Adipocyte (in vitro differentiated cells): ENCODE measurements around the gene CDK6.

Experiments used
- DNase-seq: peaks from one replicate; pipeline ENCODE4 v3.0.0-alpha.2; 2015; ENCODE audit warnings: low read depth
- H3K27me3 ChIP-seq: replicated peaks from 2 replicates; pipeline ENCODE4 v1.7.0; 2013; ENCODE audit warnings: mild to moderate bottlenecking, low read length, moderate library complexity; ENCODE audit not compliant: control insufficient read depth, insufficient read depth
- H3K36me3 ChIP-seq: 2 replicates; pipeline ENCODE4 v1.7.0; 2013; ENCODE audit warnings: low read length, mild to moderate bottlenecking, moderate library complexity; ENCODE audit not compliant: control insufficient read depth, insufficient read depth, severe bottlenecking
- H3K4me1 ChIP-seq: 2 replicates; pipeline ENCODE4 v1.7.0; 2013; ENCODE audit warnings: mild to moderate bottlenecking, low read length, moderate library complexity; ENCODE audit not compliant: control insufficient read depth, insufficient read depth
- H3K4me3 ChIP-seq: 2 replicates; pipeline ENCODE4 v1.7.0; 2013; ENCODE audit warnings: mild to moderate bottlenecking, low read length, moderate library complexity
- H3K9ac ChIP-seq: 2 replicates; pipeline ENCODE4 v1.7.0; 2013; ENCODE audit warnings: mild to moderate bottlenecking, low read length, moderate library complexity
- H3K9me3 ChIP-seq: 2 replicates; pipeline ENCODE4 v1.7.0; 2013; ENCODE audit warnings: mild to moderate bottlenecking, low read length, moderate library complexity; ENCODE audit not compliant: control insufficient read depth

Gene CDK6

DNA sequence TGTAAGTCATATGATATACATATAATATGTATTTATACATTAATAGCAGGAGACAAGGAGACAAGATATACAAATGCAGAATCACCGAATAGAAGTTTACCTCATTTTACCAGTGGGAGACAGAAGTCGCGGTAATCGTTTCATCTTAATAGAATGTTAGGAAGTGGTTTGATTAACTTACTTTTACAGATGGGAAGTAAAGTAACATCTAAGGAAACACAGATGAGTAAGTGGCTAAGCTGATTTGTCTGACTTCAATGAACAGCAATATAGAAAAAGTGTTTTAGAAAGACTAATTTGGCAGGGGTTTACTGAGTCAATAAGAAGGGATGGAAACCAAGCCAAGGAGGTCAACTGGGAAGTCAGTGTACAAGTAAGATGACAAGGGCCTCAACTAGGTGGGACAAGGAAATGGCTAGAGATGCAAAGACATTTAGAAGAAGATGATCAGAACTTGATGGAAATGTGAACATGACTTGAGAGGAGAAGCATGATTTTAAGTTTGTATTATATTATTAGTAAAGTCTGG, 210.0 kb downstream of the CDK6 start:
- H3K27me3 ChIP-seq: no peaks in the 10 kb centered on the region
- no peaks in the 10 kb centered on the region for H3K9me3 ChIP-seq
- H3K4me1 ChIP-seq: peaks cover 3% of the 10 kb centered on the region
- DNase-seq: no peak
- H3K4me3 ChIP-seq: no peak overlapping the region
- no peak overlapping the region for H3K9ac ChIP-seq
- no peaks in the 10 kb centered on the region for H3K36me3 ChIP-seq

DNA sequence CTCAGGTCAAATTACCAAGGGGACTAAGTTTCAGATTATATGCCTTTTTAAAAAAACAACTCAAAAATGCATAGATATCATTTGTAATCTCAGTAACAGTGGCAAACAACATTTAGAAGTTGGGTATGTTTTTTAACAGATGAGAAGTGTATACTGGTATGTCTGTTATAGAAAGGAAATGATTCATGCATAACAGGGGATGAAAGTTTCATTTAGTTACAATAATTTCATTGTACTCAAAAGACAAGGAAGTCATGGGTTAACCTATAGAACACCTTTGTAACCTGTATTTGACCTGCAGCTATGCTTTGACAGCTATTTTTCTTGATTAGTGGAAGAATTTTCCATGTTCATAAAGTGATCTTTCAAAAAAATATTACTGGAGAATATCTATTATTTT, 210.8 kb downstream of the CDK6 start:
- Histone ChIP-seq H3K27me3 (no peaks in the 10 kb centered on the region), H3K36me3 (no peaks in the 10 kb centered on the region), H3K4me1 (peaks cover 6% of the 10 kb centered on the region), H3K9me3 (no peaks in the 10 kb centered on the region), H3K4me3 (no peak overlapping the region), H3K9ac (no peak overlapping the region)
- DNase-seq: no peak

DNA sequence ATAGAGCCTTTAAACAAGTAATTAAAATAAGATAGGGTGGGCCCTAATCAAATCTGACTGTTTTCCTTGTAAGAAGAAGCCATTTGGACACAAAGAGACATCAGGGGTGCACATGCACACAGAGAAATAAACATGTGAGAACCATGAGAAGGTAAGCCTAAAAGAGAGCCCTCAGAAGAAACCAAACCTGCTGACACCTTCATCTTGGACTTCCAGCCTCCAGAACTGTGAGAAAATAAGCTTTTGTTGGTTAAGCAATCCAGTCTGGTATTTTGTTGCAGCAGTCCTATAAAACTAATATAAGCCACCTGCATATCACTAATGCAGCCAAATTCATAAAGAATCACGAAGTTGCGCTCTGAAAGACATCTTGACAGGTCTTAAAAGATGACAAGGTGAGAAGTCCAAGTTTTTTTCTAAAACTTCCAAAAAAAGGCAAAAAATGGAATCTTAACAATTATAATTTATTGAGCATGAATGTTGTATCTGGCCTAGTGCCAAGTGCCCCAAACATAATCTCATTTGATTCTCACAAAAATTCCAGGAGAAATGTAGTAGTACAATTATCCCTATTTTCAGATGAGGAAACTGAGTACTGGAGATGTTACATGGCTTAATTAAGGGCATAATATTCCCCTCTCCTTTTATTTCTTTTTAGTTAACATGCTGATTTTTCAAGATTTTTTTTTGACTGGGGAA, 211.9 kb downstream of the CDK6 start:
- no peak overlapping the region for H3K9ac ChIP-seq
- peaks cover 6% of the 10 kb centered on the region for H3K4me1 ChIP-seq
- no peak overlapping the region for H3K4me3 ChIP-seq
- DNase-seq: no peak
- no peaks in the 10 kb centered on the region for H3K9me3 ChIP-seq
- no peaks in the 10 kb centered on the region for H3K27me3 ChIP-seq
- no peaks in the 10 kb centered on the region for H3K36me3 ChIP-seq

DNA sequence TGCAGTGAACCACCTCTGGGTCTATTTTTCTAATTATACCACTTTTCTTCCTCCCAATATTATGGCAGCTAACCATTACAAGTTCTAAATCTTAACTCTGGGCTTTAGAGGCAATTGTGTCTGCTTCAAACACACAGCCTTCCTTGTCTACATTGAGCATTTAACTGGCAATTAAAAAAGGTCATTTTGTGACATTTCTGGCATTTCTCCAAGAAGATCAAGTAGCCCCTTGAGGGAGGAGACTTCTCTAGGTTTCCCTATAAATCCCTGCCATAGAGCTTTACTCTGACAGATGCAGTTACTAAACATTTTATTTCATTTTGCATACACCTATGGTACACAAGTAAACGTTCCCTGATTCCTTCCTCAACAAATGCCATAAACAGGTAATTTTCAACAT, 212.8 kb downstream of the CDK6 start:
- H3K9me3 ChIP-seq: no peaks in the 10 kb centered on the region
- peaks cover 6% of the 10 kb centered on the region for H3K4me1 ChIP-seq
- no peak for DNase-seq
- no peaks in the 10 kb centered on the region for H3K36me3 ChIP-seq
- no peak overlapping the region for H3K9ac ChIP-seq
- H3K4me3 ChIP-seq: no peak overlapping the region
- H3K27me3 ChIP-seq: no peaks in the 10 kb centered on the region

DNA sequence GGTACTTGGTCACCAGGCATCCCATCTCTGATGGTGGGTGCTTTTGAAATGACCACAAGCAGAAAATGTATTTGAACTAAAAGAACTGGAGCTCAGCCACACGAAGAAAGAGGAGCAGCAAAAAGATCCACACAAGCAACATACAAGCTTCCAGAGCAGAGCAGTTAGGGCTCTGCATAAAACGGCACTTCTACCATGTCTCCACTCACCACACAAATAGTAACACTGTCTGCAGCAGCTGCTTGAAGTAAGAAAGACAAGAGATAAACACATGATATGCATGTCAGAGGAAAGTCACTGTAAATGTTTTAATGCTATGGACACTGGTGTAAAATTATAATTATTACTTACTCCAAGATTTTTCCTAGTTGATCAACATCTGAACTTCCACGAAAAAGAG, 213.7 kb downstream of the CDK6 start:
- Histone ChIP-seq H3K36me3 (peaks cover 2% of the 10 kb centered on the region), H3K9ac (no peak overlapping the region), H3K4me1 (peaks cover 6% of the 10 kb centered on the region), H3K4me3 (no peak overlapping the region), H3K9me3 (no peaks in the 10 kb centered on the region), H3K27me3 (no peaks in the 10 kb centered on the region)
- DNase-seq: no peak

DNA sequence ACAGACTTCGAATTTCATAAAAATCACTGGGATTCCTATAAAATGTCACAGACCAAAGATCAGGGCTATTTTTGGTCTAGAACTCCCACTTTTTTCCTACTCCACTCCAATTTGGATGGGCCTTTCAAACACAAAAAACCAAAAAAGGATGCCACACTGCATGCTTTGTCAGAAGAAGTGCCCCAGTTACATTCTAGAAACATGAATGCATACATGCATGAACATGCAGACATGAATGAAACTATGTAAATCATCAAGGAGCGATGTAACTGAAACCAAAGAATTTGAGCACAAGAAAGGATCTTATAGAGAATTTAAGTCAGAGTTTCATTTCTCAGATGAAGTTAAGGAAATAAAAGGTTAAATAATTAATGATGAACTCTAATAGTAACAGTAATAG, 214.3 kb downstream of the CDK6 start:
- no peaks in the 10 kb centered on the region for H3K27me3 ChIP-seq
- H3K9me3 ChIP-seq: no peaks in the 10 kb centered on the region
- no peak for DNase-seq
- peaks cover 9% of the 10 kb centered on the region for H3K36me3 ChIP-seq
- peaks cover 6% of the 10 kb centered on the region for H3K4me1 ChIP-seq
- no peak overlapping the region for H3K9ac ChIP-seq
- H3K4me3 ChIP-seq: no peak overlapping the region

DNA sequence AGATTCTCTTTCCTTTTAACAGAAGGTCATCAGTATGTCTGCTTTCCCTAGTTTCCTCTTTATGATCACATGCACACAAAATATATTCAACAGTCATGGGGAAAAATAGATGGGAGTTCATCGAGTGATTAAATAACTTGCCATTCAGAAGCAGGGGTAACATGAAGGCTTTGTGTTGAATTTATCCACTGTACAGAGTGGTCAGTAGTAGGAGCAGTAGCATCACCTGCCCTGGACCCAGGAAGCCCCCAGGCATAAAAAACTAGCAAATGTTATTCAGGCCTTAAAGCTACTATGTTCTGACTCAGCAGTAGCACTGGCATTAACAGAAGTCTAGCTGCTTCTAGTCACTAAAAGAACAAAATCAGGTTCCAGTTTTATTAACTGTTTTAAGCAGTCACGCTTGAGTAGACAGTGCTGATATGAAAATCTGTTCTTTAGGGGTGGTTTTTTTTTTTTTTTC, 214.8 kb downstream of the CDK6 start:
- H3K27me3 ChIP-seq: no peaks in the 10 kb centered on the region
- H3K4me1 ChIP-seq: peaks cover 6% of the 10 kb centered on the region
- H3K36me3 ChIP-seq: peaks cover 13% of the 10 kb centered on the region
- H3K9me3 ChIP-seq: no peaks in the 10 kb centered on the region
- H3K9ac ChIP-seq: no peak overlapping the region
- H3K4me3 ChIP-seq: no peak overlapping the region
- DNase-seq: peak; percentile 24

DNA sequence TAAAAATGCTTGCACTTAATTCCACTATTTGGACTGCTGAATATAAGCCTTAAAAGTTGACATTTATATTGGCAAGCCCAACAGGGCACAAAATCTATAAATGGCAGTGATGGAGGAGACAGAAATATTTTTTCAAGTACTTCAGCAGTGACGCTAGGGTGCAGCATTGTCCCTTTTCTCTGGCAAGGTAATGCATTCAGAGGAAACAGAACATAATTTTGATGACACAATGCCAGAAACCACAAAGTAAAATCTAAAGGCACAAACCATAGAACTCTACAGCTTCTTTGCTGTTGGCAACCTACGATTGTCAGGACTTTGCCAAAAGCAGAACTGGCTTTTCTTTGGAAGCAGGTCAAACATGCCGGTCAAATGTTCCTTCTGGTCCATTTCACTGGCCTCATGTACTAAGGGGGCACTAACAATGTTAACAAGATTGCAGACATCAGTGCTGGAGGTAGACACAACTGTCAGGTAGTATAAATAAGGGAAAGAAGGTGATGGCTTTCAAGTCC, 215.3 kb downstream of the CDK6 start:
- peak; percentile 92 for DNase-seq
- peaks cover 6% of the 10 kb centered on the region for H3K4me1 ChIP-seq
- no peak overlapping the region for H3K9ac ChIP-seq
- peaks cover 18% of the 10 kb centered on the region for H3K36me3 ChIP-seq
- H3K4me3 ChIP-seq: no peak overlapping the region
- H3K27me3 ChIP-seq: no peaks in the 10 kb centered on the region
- H3K9me3 ChIP-seq: no peaks in the 10 kb centered on the region

DNA sequence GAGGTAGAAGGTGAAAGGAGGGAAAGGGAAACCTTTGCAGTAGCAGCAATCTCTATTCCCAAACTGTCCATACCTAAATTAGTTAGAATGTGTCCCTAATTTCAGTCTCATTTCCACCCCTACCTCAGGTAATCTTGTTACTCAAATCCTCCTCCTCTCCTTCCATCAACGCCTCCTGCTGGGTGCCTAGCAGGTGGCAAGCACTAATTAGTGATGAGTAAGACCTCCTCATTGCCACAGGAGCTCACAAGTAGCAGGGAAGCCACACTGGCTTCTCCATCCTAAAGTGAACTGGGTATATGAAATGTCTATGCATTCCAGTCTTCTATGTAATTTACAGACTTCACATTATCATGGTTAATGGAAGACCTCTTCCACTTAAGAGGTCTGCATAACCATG, 220.5 kb downstream of the CDK6 start:
- Histone ChIP-seq H3K27me3 (no peaks in the 10 kb centered on the region), H3K36me3 (peaks cover 34% of the 10 kb centered on the region), H3K9me3 (no peaks in the 10 kb centered on the region), H3K9ac (no peak overlapping the region), H3K4me1 (peaks cover 34% of the 10 kb centered on the region), H3K4me3 (no peak overlapping the region)
- no peak for DNase-seq

DNA sequence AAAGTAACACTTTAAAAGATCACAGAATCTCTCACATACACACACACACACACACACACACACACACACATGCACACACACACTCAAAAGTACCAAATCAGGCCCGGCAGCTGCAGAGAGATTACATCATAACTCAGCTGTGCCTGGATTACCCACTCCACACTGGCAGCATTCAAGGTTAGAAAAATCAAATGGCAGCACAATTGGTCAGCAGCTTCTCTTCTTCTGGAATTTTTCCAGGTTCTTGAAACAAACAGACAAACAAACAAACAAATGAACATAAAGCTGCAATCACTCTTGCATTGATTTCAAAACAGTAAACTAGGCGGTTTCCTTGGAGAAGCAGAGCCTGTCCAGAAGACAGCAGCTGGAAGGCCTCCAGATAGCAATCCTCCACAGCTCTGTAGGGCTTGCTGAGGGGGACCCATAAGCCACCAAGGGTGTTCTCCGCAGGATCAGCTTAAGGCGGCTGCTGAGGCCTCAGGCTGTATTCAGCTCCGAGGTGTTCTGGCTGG, 221.7 kb downstream of the CDK6 start:
- peaks cover 34% of the 10 kb centered on the region for H3K4me1 ChIP-seq
- no peaks in the 10 kb centered on the region for H3K9me3 ChIP-seq
- H3K9ac ChIP-seq: no peak overlapping the region
- no peak for DNase-seq
- H3K4me3 ChIP-seq: no peak overlapping the region
- H3K36me3 ChIP-seq: peaks cover 34% of the 10 kb centered on the region
- no peaks in the 10 kb centered on the region for H3K27me3 ChIP-seq

DNA sequence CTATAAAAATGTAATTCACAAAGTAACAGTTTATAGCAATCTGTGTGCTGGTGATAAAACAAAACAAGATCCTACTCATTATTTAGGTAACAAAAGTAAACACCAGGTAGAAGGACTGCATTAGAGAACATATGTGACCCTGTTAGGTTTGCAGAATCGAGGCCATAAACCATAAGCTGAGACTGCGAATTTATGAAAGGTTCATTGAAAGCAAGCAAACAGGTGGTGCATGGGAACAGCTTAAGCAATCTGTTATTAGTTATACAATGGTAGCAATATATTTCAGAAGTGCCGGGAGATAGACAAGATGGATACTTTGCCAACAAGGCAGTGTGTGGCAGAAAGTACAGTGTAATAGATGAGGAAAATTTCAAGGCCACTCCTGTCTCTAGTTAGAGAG, 222.7 kb downstream of the CDK6 start:
- Histone ChIP-seq H3K9ac (peak overlapping the region; percentile 63), H3K4me3 (no peak overlapping the region), H3K36me3 (peaks cover 34% of the 10 kb centered on the region), H3K9me3 (no peaks in the 10 kb centered on the region), H3K4me1 (peaks cover 34% of the 10 kb centered on the region), H3K27me3 (no peaks in the 10 kb centered on the region)
- no peak for DNase-seq
